Measurements from ENCODE around the gene CLEC2D. TPM values are rescaled to one million over a fixed set of nuclear protein-coding genes. Genes with fewer than 3 reads are reported as not detected.
A peak's percentile ranks its signal among the peaks of the same experiment; 100 is the strongest.

Gene CLEC2D
- total RNA-seq, 3 donors from 2014 or later: 10.9 to 30.1 (median 23.9) TPM

DNA sequence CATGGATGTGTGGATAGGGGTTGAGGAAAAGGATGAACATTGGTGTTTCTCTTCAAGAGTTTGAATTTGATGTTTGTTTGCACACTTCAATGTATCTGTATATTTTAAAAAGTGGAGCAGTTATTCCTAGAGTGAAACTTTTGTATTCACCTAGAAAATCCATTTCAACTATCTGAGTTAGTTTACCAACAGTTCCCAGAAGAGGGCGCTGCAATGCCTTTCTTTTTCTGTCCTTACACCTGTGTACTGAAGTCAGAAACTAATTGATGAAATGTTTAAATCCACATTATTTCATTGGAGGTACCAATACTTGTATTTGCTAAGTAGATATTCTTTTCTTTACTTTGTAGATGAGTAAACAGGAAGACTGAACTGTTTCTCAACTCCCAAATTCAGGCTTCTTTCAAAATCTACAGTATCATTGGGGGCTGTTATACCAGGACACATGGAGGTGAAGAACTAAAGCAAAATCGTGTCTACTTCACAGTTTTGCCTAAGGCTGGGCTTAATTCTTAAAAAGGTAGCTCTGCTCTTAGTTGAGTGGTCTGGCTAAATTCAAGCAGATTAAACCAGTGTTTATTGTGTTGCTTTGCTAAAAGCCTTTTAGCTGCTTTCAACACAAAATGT, 35.2 kb upstream of the CLEC2D start:
- no peak overlapping the region for H3K27ac ChIP-seq
- intact Hi-C loops (cut with DNase I; ENCODE audit: low total_unique reads): loop anchor here (10.0 kb wide), 1 partner anchor 81 kb away; no protein-coding TSS in a partner anchor

DNA sequence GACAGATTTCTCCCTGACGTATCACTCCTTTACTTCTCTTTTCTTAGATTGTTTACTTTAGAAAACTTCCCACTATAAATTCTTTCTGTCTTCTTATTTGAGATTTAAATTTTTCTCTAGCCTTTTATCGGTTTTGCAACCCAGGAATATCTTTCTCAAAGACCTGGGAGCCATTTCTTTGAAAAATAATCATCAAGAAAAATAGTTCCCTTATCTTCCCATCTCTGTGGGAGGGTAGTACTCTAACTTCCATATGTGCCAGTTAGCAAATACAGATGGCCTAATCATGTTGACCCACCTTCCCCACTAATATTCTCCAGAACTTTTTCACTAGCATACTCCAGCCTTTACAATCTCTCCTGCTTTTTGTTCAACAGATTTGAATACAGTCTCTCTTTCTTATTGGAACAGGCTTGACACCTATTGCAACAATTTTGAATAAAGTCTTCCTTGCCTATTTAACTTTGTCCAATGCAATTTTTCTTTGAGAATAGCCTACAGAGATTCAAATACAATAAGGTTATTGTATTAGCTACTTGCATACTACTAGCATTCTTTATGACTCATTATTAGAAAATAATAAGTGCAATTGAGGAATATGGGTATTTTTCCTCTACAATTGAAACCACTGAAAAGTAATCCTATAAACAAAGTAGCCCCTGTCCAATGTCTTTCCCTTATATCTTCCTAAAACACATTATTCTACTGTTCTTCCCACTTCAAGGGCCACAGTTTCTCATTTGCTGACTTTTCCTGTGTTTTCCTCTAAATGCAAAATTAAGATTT, 34.4 kb upstream of the CLEC2D start:
- TF ChIP-seq, protein P1, sequence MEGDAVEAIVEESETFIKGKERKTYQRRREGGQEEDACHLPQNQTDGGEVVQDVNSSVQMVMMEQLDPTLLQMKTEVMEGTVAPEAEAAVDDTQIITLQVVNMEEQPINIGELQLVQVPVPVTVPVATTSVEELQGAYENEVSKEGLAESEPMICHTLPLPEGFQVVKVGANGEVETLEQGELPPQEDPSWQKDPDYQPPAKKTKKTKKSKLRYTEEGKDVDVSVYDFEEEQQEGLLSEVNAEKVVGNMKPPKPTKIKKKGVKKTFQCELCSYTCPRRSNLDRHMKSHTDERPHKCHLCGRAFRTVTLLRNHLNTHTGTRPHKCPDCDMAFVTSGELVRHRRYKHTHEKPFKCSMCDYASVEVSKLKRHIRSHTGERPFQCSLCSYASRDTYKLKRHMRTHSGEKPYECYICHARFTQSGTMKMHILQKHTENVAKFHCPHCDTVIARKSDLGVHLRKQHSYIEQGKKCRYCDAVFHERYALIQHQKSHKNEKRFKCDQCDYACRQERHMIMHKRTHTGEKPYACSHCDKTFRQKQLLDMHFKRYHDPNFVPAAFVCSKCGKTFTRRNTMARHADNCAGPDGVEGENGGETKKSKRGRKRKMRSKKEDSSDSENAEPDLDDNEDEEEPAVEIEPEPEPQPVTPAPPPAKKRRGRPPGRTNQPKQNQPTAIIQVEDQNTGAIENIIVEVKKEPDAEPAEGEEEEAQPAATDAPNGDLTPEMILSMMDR (IDR thresholded peaks at IDR 0.05): no peak
- TF ChIP-seq POLR2A (IDR thresholded peaks at IDR 0.05) (no peak), POLR2AphosphoS5 (IDR thresholded peaks at IDR 0.05) (no peak)
- intact Hi-C loops (cut with DNase I; ENCODE audit: low total_unique reads): loop anchor here (10.0 kb wide), 1 partner anchor 80 kb away; no protein-coding TSS in a partner anchor

More for the DNA sequence above, 35.2 kb upstream of the CLEC2D start:
- Histone ChIP-seq H3K27me3 (no peaks in the 10 kb centered on the region), H3K9me3 (no peaks in the 10 kb centered on the region), H3K4me1 (no peaks in the 10 kb centered on the region), H3K36me3 (no peaks in the 10 kb centered on the region), H3K4me3 (no peak overlapping the region)
- TF ChIP-seq POLR2AphosphoS5 (IDR thresholded peaks at IDR 0.05): no peak
- TF ChIP-seq, protein P1 (IDR thresholded peaks at IDR 0.05): peak; percentile 61 to 74 (median 73)
- no peak for TF ChIP-seq POLR2A (IDR thresholded peaks at IDR 0.05)
- peak in 1 of 2 donors; percentile 47 for DNase-seq (ENCODE audit: low spot score in 2 of 2)

DNA sequence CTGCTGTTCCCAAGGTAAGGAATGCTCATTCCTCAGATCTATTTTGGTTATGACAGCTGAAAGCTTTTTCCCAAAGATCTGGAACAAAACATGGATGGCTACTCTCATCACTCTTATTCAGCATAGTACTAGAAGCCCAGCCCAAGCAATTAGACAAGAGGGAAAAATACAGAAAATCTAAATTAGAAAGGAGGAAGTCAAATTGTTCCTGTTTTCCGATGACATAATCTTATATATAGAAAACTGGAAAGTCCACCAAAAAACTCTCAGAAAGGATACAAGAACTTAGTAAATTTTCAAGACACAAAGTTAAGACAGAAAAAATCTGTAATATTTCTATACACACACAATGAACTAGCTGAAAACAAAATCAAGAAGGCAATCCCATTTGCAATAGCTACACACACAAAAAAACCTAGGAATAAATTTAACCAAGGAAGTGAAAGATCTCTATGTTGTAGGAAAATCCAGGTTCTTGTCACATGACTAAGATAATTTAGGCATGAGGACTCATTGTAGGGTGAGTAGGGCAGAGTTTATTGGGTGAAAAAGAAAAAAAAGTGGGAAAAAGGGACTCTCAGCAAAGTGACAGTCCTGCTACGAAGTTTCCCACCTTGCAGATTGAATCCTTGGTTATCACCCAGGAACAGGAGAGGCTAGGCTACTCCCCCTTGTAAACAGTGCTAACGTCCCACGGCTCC, 33.2 kb upstream of the CLEC2D start:
- intact Hi-C loops (cut with DNase I; ENCODE audit: low total_unique reads): loop anchor here (10.0 kb wide), 1 partner anchor 79 kb away; no protein-coding TSS in a partner anchor

More for the DNA sequence above, 34.4 kb upstream of the CLEC2D start:
- H3K4me1 ChIP-seq: no peaks in the 10 kb centered on the region
- H3K4me3 ChIP-seq: no peak overlapping the region
- no peak for DNase-seq (ENCODE audit: low spot score in 2 of 2)
- no peaks in the 10 kb centered on the region for H3K36me3 ChIP-seq
- H3K9me3 ChIP-seq: no peaks in the 10 kb centered on the region
- H3K27ac ChIP-seq: no peak overlapping the region
- no peaks in the 10 kb centered on the region for H3K27me3 ChIP-seq

DNA sequence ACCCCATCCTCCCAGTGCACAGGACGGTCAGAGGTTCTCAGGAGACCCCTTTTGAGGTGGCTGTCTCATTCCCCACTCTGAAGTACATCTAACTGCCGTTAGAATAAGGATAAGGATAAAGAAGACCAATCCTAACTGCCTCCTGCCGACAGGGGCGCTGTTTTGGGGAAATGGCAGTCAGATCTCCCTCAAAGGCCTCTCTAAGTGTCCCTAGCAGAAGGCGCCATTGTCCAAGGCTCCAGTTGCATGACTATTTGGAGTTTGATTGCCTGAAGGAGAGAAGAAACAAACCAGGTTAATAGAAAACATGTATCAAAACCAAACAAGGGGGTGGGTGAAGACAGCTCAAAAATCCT, 32.7 kb upstream of the CLEC2D start:
- Histone ChIP-seq H3K9me3 (no peaks in the 10 kb centered on the region), H3K27me3 (no peaks in the 10 kb centered on the region), H3K27ac (no peak overlapping the region), H3K36me3 (no peaks in the 10 kb centered on the region), H3K4me3 (no peak overlapping the region), H3K4me1 (no peaks in the 10 kb centered on the region)
- DNase-seq (ENCODE audit: low spot score in 2 of 2): no peak
- TF ChIP-seq, protein P1 (IDR thresholded peaks at IDR 0.05): no peak
- TF ChIP-seq POLR2AphosphoS5 (IDR thresholded peaks at IDR 0.05) (no peak), POLR2A (IDR thresholded peaks at IDR 0.05) (no peak)
- intact Hi-C loops (cut with DNase I; ENCODE audit: low total_unique reads): loop anchor here (10.0 kb wide), 1 partner anchor 78 kb away; no protein-coding TSS in a partner anchor

More for the DNA sequence above, 33.2 kb upstream of the CLEC2D start:
- Histone ChIP-seq H3K36me3 (no peaks in the 10 kb centered on the region), H3K4me3 (no peak overlapping the region), H3K27me3 (no peaks in the 10 kb centered on the region), H3K9me3 (no peaks in the 10 kb centered on the region), H3K4me1 (no peaks in the 10 kb centered on the region), H3K27ac (no peak overlapping the region)
- DNase-seq (ENCODE audit: low spot score in 2 of 2): no peak
- TF ChIP-seq POLR2AphosphoS5 (IDR thresholded peaks at IDR 0.05): no peak
- TF ChIP-seq, protein P1 (IDR thresholded peaks at IDR 0.05): no peak
- no peak for TF ChIP-seq POLR2A (IDR thresholded peaks at IDR 0.05)

All from breast epithelium (tissue), 4 donors.